HEK293 (cell line): Measurements from ENCODE around the gene NDST1.

Experiments used
- CTCF ChIA-PET: fragments of 350-600 bp; formaldehyde crosslinking; extraction: SDS; loops from one replicate; lab custom pipeline; 2021; ENCODE audit warnings: antibody characterized with exemption; lab: Yijun Ruan, JAX
- POLR2A ChIA-PET: fragments of 300-600 bp; formaldehyde crosslinking; extraction: SDS; loops from one replicate; lab custom pipeline; 2020; ENCODE audit warnings: antibody characterized with exemption, inconsistent platforms; lab: Yijun Ruan, JAX
- H3K27ac ChIP-seq: fragments of 200-500 bp; sonication (Bioruptor generic); 2 replicates; pipeline ENCODE4 v1.5.1; 2014; ENCODE audit warnings: low read depth, low read length, control low read depth, inconsistent platforms; ENCODE audit errors: extremely low read depth
- H3K36me3 ChIP-seq, 2 experiments: fragments of 200-500 bp in 1 of 2; sonication (Bioruptor generic) in 1 of 2; 1 replicate in 1 of 2; 2 replicates in 1 of 2; pipeline ENCODE4 v1.5.1; 2014 to 2017; ENCODE audit warnings: inconsistent platforms in 2 of 2, low read length in 2 of 2; ENCODE audit not compliant: control insufficient read depth in 2 of 2, insufficient read depth in 1 of 2
- H3K4me1 ChIP-seq: fragments of 200-500 bp; sonication (Bioruptor generic); 2 replicates; pipeline ENCODE4 v1.5.1; 2014; ENCODE audit warnings: mild to moderate bottlenecking, low read length, inconsistent platforms; ENCODE audit not compliant: control insufficient read depth, insufficient read depth
- H3K4me3 ChIP-seq: 2 replicates; pipeline ENCODE4 v1.5.1; 2011; ENCODE audit warnings: low read depth, mild to moderate bottlenecking, control low read depth, low read length, moderate library complexity
- H3K9me3 ChIP-seq: fragments of 200-500 bp; sonication (Bioruptor generic); 2 replicates; pipeline ENCODE4 v1.5.1; 2014; ENCODE audit warnings: low read depth, low read length, inconsistent platforms; ENCODE audit not compliant: control insufficient read depth, insufficient read depth
- BCL11A ChIP-seq: fragments of 450-650 bp; formaldehyde crosslinking; IDR thresholded peaks from 2 replicates; pipeline ENCODE4 v1.5.1; 2016; ENCODE audit warnings: low read depth, missing biosample characterization, missing genetic modification characterization
- EGR2 ChIP-seq: fragments of 450-650 bp; formaldehyde crosslinking; IDR thresholded peaks from 2 replicates; pipeline ENCODE4 v1.5.1; 2016; ENCODE audit warnings: low read depth, missing biosample characterization, missing genetic modification characterization
- GFI1B ChIP-seq: fragments of 450-650 bp; formaldehyde crosslinking; IDR thresholded peaks from 2 replicates; pipeline ENCODE4 v1.5.1; 2016; ENCODE audit warnings: missing biosample characterization, missing genetic modification characterization
- RBAK ChIP-seq: fragments of 450-650 bp; formaldehyde crosslinking; IDR thresholded peaks from 2 replicates; pipeline ENCODE4 v1.5.1; 2016; ENCODE audit warnings: missing biosample characterization, missing genetic modification characterization
- REPIN1 ChIP-seq: fragments of 450-650 bp; formaldehyde crosslinking; IDR thresholded peaks from 2 replicates; pipeline ENCODE4 v1.5.1; 2017; ENCODE audit warnings: missing biosample characterization, missing genetic modification characterization, low read depth
- SCRT2 ChIP-seq: fragments of 450-650 bp; formaldehyde crosslinking; IDR thresholded peaks from 2 replicates; pipeline ENCODE4 v1.5.1; 2016; ENCODE audit warnings: missing biosample characterization, missing genetic modification characterization
- ZFP37 ChIP-seq: fragments of 450-650 bp; formaldehyde crosslinking; IDR thresholded peaks from 2 replicates; pipeline ENCODE4 v1.5.1; 2016; ENCODE audit warnings: missing biosample characterization, missing genetic modification characterization
- ZFP41 ChIP-seq: fragments of 450-650 bp; formaldehyde crosslinking; IDR thresholded peaks from 2 replicates; pipeline ENCODE4 v1.5.1; 2016; ENCODE audit warnings: missing biosample characterization, missing genetic modification characterization, borderline replicate concordance
- ZNF133 ChIP-seq: fragments of 450-650 bp; formaldehyde crosslinking; IDR thresholded peaks from 2 replicates; pipeline ENCODE4 v1.5.1; 2016; ENCODE audit warnings: missing biosample characterization, missing genetic modification characterization
- ZNF19 ChIP-seq: fragments of 450-650 bp; formaldehyde crosslinking; IDR thresholded peaks from 2 replicates; pipeline ENCODE4; 2016; ENCODE audit warnings: missing biosample characterization, missing genetic modification characterization, low read depth
- ZNF221 ChIP-seq: fragments of 450-650 bp; formaldehyde crosslinking; IDR thresholded peaks from 2 replicates; pipeline ENCODE4 v1.5.1; 2017; ENCODE audit warnings: missing biosample characterization, missing genetic modification characterization, borderline replicate concordance
- ZNF324 ChIP-seq: fragments of 450-650 bp; formaldehyde crosslinking; IDR thresholded peaks from 2 replicates; pipeline ENCODE4 v1.5.1; 2016; ENCODE audit warnings: missing biosample characterization, missing genetic modification characterization
- ZNF37A ChIP-seq: fragments of 450-650 bp; IDR thresholded peaks from 2 replicates; pipeline ENCODE4 v1.5.1; 2018; ENCODE audit warnings: missing biosample characterization, missing genetic modification characterization
- ZNF423 ChIP-seq: fragments of 450-650 bp; formaldehyde crosslinking; IDR thresholded peaks from 2 replicates; pipeline ENCODE4 v1.5.1; 2016; ENCODE audit warnings: missing biosample characterization, missing genetic modification characterization
- ZNF433 ChIP-seq: fragments of 450-650 bp; formaldehyde crosslinking; IDR thresholded peaks from 2 replicates; pipeline ENCODE4 v1.5.1; 2016; ENCODE audit warnings: missing biosample characterization, missing genetic modification characterization, low read depth
- ZNF529 ChIP-seq: fragments of 450-650 bp; formaldehyde crosslinking; IDR thresholded peaks from 2 replicates; pipeline ENCODE4 v1.5.1; 2017; ENCODE audit warnings: missing genetic modification characterization, missing biosample characterization; ENCODE audit not compliant: insufficient replicate concordance
- ZNF571 ChIP-seq: fragments of 450-650 bp; formaldehyde crosslinking; IDR thresholded peaks from 2 replicates; pipeline ENCODE4 v1.5.0; 2017; ENCODE audit warnings: missing biosample characterization, missing genetic modification characterization
- ZNF624 ChIP-seq: fragments of 450-650 bp; formaldehyde crosslinking; IDR thresholded peaks from 2 replicates; pipeline ENCODE4 v1.5.1; 2017; ENCODE audit warnings: missing biosample characterization, missing genetic modification characterization
- TF ChIP-seq, protein P1 (sequence below): fragments of 450-650 bp; formaldehyde crosslinking; IDR thresholded peaks from 2 replicates; pipeline ENCODE4 v1.5.1; 2016; ENCODE audit warnings: missing biosample characterization, missing genetic modification characterization
- TF ChIP-seq, protein P2 (sequence below): fragments of 450-650 bp; IDR thresholded peaks from 2 replicates; pipeline ENCODE4 v1.5.1; 2018; ENCODE audit warnings: missing biosample characterization, mild to moderate bottlenecking, missing genetic modification characterization
- TF ChIP-seq, protein P3 (sequence below): fragments of 450-650 bp; formaldehyde crosslinking; IDR thresholded peaks from 2 replicates; pipeline ENCODE4 v1.5.1; 2016; ENCODE audit warnings: missing biosample characterization, missing genetic modification characterization
- TF ChIP-seq, protein P4 (sequence below): fragments of 450-650 bp; formaldehyde crosslinking; conservative IDR thresholded peaks from 2 replicates; pipeline ENCODE4 v1.5.1; 2016; ENCODE audit warnings: low read depth, missing biosample characterization, missing genetic modification characterization

NDST1 gene

DNA sequence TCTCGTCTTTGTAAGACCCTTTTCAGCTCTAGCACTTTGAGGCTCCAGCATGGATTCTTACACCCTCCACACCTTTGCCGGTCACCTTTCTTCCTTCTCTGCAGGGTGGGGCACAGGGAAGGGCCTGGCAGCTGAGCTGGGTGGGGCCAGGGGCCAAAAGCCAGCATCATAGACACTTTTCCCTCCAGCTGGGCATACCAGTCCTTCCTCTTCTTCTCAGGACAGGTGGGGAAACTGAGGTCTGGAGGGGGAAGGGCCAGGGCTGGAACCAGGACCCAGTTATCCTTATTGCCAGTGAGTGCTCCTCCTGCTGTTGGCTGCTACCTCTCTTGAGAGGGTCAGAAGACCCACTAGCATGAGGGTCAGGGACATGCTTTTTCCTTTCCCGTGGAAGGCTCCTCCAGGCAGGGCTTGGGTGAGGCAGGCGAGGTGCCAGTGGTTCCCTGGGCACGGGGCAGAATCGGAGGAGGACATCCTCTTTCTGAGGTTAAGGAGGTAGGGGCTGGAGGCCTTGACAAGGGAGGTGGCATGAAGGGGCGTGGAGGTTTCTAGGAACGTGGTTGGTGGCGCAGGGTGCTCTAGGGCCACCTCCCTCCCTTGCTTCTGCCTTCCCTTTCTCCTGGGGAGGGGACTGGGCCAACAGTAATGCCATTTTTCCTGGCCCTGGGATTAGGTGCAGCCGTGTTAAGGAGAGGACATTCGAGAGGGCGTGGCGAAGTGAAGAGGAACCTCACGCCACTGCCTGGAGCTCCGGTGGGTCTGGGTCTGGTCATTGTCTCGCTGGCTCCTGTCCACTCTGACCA lies at the start of gene NDST1:
Gene NDST1, plus strand, starts transcription at position 658 of the 803 bp plus-strand sequence. CDS start 13,124 bp downstream, outside the sequence.
- Histone ChIP-seq H3K4me1 (peaks cover 17% of the 10 kb centered on the region), H3K27ac (no peak within 1 kb of the TSS), H3K4me3 (no peak within 1 kb of the TSS), H3K36me3 (no peaks in the 10 kb centered on the region), H3K9me3 (no peaks in the 10 kb centered on the region)
- ChIA-PET CTCF (interaction anchor here (0.6 kb wide), 1 partner anchor 20 kb away, joined by 5 read pairs; no protein-coding TSS in a partner anchor), POLR2A (interaction anchor here (1.2 kb wide), 1 partner anchor 64 kb away, joined by 3 read pairs; no protein-coding TSS in a partner anchor)
- TF ChIP-seq ZNF133 (tag by site-specific recombination) (no peak), REPIN1 (no peak), SCRT2 (tag by site-specific recombination) (no peak), GFI1B (no peak), ZFP41 (tag by site-specific recombination) (no peak), ZNF571 (tag by site-specific recombination) (no peak), ZNF433 (tag by site-specific recombination) (no peak), BCL11A (tag by site-specific recombination) (no peak), ZNF37A (tag by site-specific recombination) (no peak), ZNF221 (no peak), ZNF19 (tag by site-specific recombination) (no peak), ZFP37 (tag by site-specific recombination) (no peak), EGR2 (tag by site-specific recombination) (no peak)
- TF ChIP-seq, protein P1, sequence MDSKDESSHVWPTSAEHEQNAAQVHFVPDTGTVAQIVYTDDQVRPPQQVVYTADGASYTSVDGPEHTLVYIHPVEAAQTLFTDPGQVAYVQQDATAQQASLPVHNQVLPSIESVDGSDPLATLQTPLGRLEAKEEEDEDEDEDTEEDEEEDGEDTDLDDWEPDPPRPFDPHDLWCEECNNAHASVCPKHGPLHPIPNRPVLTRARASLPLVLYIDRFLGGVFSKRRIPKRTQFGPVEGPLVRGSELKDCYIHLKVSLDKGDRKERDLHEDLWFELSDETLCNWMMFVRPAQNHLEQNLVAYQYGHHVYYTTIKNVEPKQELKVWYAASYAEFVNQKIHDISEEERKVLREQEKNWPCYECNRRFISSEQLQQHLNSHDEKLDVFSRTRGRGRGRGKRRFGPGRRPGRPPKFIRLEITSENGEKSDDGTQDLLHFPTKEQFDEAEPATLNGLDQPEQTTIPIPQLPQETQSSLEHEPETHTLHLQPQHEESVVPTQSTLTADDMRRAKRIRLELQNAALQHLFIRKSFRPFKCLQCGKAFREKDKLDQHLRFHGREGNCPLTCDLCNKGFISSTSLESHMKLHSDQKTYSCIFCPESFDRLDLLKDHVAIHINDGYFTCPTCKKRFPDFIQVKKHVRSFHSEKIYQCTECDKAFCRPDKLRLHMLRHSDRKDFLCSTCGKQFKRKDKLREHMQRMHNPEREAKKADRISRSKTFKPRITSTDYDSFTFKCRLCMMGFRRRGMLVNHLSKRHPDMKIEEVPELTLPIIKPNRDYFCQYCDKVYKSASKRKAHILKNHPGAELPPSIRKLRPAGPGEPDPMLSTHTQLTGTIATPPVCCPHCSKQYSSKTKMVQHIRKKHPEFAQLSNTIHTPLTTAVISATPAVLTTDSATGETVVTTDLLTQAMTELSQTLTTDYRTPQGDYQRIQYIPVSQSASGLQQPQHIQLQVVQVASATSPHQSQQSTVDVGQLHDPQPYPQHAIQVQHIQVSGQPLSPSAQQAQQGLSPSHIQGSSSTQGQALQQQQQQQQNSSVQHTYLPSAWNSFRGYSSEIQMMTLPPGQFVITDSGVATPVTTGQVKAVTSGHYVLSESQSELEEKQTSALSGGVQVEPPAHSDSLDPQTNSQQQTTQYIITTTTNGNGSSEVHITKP: no peak

- Histone ChIP-seq H3K4me1 (peaks cover 8% of the 10 kb centered on the region), H3K36me3 (no peaks in the 10 kb centered on the region), H3K4me3 (no peak overlapping the region), H3K9me3 (no peaks in the 10 kb centered on the region), H3K27ac (no peak overlapping the region)
- ChIA-PET CTCF (interaction anchor here (0.6 to 6.3 kb wide), 27 partner anchors 9 to 706 kb away, joined by 3 to 64 read pairs (median 4); no protein-coding TSS in a partner anchor), POLR2A (interaction anchor here (1.1 kb wide), 1 partner anchor 9 kb away, joined by 3 read pairs; no protein-coding TSS in a partner anchor)
- TF ChIP-seq RBAK (tag by site-specific recombination) (no peak), ZNF19 (tag by site-specific recombination) (no peak), ZNF324 (tag by site-specific recombination) (no peak), ZNF529 (no peak), ZNF423 (tag by site-specific recombination) (no peak), ZNF624 (tag by site-specific recombination) (no peak), ZNF433 (tag by site-specific recombination) (no peak)
- TF ChIP-seq, protein P2, sequence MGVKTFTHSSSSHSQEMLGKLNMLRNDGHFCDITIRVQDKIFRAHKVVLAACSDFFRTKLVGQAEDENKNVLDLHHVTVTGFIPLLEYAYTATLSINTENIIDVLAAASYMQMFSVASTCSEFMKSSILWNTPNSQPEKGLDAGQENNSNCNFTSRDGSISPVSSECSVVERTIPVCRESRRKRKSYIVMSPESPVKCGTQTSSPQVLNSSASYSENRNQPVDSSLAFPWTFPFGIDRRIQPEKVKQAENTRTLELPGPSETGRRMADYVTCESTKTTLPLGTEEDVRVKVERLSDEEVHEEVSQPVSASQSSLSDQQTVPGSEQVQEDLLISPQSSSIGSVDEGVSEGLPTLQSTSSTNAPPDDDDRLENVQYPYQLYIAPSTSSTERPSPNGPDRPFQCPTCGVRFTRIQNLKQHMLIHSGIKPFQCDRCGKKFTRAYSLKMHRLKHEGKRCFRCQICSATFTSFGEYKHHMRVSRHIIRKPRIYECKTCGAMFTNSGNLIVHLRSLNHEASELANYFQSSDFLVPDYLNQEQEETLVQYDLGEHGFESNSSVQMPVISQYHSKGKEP (tag by site-specific recombination): no peak
- TF ChIP-seq, protein P3, sequence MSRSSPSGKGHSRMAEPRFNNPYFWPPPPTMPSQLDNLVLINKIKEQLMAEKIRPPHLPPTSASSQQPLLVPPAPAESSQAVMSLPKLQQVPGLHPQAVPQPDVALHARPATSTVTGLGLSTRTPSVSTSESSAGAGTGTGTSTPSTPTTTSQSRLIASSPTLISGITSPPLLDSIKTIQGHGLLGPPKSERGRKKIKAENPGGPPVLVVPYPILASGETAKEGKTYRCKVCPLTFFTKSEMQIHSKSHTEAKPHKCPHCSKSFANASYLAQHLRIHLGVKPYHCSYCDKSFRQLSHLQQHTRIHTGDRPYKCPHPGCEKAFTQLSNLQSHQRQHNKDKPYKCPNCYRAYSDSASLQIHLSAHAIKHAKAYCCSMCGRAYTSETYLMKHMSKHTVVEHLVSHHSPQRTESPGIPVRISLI (tag by site-specific recombination): no peak
- TF ChIP-seq, protein P4, sequence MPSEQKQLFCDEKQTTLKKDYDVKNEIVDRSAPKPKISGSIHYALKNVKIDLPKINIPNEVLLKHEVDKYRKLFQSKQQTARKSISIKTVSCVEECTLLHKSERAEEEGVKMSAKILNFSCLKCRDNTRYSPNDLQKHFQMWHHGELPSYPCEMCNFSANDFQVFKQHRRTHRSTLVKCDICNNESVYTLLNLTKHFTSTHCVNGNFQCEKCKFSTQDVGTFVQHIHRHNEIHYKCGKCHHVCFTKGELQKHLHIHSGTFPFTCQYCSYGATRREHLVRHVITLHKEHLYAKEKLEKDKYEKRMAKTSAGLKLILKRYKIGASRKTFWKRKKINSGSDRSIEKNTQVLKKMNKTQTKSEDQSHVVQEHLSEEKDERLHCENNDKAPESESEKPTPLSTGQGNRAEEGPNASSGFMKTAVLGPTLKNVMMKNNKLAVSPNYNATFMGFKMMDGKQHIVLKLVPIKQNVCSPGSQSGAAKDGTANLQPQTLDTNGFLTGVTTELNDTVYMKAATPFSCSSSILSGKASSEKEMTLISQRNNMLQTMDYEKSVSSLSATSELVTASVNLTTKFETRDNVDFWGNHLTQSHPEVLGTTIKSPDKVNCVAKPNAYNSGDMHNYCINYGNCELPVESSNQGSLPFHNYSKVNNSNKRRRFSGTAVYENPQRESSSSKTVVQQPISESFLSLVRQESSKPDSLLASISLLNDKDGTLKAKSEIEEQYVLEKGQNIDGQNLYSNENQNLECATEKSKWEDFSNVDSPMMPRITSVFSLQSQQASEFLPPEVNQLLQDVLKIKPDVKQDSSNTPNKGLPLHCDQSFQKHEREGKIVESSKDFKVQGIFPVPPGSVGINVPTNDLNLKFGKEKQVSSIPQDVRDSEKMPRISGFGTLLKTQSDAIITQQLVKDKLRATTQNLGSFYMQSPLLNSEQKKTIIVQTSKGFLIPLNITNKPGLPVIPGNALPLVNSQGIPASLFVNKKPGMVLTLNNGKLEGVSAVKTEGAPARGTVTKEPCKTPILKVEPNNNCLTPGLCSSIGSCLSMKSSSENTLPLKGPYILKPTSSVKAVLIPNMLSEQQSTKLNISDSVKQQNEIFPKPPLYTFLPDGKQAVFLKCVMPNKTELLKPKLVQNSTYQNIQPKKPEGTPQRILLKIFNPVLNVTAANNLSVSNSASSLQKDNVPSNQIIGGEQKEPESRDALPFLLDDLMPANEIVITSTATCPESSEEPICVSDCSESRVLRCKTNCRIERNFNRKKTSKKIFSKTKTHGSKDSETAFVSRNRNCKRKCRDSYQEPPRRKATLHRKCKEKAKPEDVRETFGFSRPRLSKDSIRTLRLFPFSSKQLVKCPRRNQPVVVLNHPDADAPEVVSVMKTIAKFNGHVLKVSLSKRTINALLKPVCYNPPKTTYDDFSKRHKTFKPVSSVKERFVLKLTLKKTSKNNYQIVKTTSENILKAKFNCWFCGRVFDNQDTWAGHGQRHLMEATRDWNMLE (tag by site-specific recombination): no peak
Observed at GRCh38 chr5:150458802-150459557, 49.0 kb upstream of the NDST1 start.
